ENCODE results near the gene PEX6. TPM values are rescaled to one million over a fixed set of nuclear protein-coding genes. Genes with fewer than 3 reads are reported as not detected.
A peak's percentile ranks its signal among the peaks of the same experiment; 100 is the strongest.

The PEX6 gene
- total and polyA plus RNA-seq, 2 experiments from 2014 or later, result 6.5 to 25.1 TPM

DNA sequence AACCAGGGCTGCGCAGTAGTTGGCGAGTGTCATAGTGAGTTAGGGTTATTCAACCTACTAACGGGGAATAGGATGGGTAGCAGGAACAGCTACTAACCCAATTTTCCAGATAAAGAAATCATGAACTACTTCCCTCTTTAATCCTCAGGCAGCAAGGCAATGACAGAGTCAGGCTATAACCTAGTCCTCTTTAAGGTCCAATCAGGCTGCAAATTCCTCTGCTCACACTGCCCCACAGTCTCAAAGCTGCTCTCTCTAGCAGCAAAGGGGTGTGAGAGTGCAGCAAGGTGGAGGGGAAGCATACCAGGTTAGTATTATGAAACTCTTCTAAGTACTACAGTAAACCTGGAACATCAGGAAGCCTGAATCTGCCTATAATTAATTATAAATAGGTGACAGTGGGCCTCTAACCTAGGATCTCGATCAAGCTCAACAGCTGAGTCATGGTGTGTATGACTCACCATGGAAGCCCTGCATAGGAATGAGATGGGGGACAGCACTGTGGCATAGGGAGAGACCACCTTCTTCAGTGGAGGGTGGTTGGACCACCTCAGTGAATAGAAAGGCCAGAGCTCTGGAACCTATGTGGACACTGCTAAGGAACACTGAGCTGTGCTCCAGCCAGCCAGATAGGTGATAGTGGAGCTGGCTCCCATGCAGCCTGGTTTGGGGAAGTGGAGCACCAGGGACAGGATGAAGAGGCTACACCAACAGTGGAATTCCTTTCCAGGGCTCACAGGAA lies 7.9 kb downstream of the PEX6 start:
- no peak for DNase-seq (ENCODE audit: low spot score)
- TF ChIP-seq ZNF331 (CRISPR knock-in tag; IDR thresholded peaks at IDR 0.05; ENCODE audit: low read depth) (no peak), STAT1 (IDR thresholded peaks at IDR 0.05; ENCODE audit: unreplicated experiment) (no peak), POLR2AphosphoS5 (IDR thresholded peaks at IDR 0.05; ENCODE audit: low read depth) (no peak), NANOG (IDR thresholded peaks at IDR 0.05; ENCODE audit: borderline replicate concordance) (no peak)
- TF ChIP-seq, protein P1, sequence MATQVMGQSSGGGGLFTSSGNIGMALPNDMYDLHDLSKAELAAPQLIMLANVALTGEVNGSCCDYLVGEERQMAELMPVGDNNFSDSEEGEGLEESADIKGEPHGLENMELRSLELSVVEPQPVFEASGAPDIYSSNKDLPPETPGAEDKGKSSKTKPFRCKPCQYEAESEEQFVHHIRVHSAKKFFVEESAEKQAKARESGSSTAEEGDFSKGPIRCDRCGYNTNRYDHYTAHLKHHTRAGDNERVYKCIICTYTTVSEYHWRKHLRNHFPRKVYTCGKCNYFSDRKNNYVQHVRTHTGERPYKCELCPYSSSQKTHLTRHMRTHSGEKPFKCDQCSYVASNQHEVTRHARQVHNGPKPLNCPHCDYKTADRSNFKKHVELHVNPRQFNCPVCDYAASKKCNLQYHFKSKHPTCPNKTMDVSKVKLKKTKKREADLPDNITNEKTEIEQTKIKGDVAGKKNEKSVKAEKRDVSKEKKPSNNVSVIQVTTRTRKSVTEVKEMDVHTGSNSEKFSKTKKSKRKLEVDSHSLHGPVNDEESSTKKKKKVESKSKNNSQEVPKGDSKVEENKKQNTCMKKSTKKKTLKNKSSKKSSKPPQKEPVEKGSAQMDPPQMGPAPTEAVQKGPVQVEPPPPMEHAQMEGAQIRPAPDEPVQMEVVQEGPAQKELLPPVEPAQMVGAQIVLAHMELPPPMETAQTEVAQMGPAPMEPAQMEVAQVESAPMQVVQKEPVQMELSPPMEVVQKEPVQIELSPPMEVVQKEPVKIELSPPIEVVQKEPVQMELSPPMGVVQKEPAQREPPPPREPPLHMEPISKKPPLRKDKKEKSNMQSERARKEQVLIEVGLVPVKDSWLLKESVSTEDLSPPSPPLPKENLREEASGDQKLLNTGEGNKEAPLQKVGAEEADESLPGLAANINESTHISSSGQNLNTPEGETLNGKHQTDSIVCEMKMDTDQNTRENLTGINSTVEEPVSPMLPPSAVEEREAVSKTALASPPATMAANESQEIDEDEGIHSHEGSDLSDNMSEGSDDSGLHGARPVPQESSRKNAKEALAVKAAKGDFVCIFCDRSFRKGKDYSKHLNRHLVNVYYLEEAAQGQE (IDR thresholded peaks at IDR 0.05; ENCODE audit: unreplicated experiment), result no peak
- TF ChIP-seq, protein P2, sequence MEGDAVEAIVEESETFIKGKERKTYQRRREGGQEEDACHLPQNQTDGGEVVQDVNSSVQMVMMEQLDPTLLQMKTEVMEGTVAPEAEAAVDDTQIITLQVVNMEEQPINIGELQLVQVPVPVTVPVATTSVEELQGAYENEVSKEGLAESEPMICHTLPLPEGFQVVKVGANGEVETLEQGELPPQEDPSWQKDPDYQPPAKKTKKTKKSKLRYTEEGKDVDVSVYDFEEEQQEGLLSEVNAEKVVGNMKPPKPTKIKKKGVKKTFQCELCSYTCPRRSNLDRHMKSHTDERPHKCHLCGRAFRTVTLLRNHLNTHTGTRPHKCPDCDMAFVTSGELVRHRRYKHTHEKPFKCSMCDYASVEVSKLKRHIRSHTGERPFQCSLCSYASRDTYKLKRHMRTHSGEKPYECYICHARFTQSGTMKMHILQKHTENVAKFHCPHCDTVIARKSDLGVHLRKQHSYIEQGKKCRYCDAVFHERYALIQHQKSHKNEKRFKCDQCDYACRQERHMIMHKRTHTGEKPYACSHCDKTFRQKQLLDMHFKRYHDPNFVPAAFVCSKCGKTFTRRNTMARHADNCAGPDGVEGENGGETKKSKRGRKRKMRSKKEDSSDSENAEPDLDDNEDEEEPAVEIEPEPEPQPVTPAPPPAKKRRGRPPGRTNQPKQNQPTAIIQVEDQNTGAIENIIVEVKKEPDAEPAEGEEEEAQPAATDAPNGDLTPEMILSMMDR (conservative IDR thresholded peaks at IDR 0.05; ENCODE audit: low read depth in 2 of 2), result no peak
- TF ChIP-seq, protein P3, sequence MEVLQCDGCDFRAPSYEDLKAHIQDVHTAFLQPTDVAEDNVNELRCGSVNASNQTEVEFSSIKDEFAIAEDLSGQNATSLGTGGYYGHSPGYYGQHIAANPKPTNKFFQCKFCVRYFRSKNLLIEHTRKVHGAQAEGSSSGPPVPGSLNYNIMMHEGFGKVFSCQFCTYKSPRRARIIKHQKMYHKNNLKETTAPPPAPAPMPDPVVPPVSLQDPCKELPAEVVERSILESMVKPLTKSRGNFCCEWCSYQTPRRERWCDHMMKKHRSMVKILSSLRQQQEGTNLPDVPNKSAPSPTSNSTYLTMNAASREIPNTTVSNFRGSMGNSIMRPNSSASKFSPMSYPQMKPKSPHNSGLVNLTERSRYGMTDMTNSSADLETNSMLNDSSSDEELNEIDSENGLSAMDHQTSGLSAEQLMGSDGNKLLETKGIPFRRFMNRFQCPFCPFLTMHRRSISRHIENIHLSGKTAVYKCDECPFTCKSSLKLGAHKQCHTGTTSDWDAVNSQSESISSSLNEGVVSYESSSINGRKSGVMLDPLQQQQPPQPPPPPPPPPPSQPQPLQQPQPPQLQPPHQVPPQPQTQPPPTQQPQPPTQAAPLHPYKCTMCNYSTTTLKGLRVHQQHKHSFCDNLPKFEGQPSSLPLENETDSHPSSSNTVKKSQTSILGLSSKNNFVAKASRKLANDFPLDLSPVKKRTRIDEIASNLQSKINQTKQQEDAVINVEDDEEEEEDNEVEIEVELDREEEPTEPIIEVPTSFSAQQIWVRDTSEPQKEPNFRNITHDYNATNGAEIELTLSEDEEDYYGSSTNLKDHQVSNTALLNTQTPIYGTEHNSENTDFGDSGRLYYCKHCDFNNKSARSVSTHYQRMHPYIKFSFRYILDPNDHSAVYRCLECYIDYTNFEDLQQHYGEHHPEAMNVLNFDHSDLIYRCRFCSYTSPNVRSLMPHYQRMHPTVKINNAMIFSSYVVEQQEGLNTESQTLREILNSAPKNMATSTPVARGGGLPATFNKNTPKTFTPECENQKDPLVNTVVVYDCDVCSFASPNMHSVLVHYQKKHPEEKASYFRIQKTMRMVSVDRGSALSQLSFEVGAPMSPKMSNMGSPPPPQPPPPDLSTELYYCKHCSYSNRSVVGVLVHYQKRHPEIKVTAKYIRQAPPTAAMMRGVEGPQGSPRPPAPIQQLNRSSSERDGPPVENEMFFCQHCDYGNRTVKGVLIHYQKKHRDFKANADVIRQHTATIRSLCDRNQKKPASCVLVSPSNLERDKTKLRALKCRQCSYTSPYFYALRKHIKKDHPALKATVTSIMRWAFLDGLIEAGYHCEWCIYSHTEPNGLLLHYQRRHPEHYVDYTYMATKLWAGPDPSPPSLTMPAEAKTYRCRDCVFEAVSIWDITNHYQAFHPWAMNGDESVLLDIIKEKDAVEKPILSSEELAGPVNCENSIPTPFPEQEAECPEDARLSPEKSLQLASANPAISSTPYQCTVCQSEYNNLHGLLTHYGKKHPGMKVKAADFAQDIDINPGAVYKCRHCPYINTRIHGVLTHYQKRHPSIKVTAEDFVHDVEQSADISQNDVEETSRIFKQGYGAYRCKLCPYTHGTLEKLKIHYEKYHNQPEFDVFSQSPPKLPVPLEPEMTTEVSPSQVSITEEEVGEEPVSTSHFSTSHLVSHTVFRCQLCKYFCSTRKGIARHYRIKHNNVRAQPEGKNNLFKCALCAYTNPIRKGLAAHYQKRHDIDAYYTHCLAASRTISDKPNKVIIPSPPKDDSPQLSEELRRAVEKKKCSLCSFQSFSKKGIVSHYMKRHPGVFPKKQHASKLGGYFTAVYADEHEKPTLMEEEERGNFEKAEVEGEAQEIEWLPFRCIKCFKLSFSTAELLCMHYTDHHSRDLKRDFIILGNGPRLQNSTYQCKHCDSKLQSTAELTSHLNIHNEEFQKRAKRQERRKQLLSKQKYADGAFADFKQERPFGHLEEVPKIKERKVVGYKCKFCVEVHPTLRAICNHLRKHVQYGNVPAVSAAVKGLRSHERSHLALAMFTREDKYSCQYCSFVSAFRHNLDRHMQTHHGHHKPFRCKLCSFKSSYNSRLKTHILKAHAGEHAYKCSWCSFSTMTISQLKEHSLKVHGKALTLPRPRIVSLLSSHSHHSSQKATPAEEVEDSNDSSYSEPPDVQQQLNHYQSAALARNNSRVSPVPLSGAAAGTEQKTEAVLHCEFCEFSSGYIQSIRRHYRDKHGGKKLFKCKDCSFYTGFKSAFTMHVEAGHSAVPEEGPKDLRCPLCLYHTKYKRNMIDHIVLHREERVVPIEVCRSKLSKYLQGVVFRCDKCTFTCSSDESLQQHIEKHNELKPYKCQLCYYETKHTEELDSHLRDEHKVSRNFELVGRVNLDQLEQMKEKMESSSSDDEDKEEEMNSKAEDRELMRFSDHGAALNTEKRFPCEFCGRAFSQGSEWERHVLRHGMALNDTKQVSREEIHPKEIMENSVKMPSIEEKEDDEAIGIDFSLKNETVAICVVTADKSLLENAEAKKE (CRISPR knock-in tag; IDR thresholded peaks at IDR 0.05), result no peak
- no peak overlapping the region for H3K4me2 ChIP-seq
- 0 out of 3 replicates have a peak, but pooled peaks cover 4% of the 10 kb centered on the region for H3K36me3 Mint-ChIP-seq (ENCODE audit: low read depth)
- peak overlapping the region; percentile 74 for H3K27ac Mint-ChIP-seq
- no peaks in the 10 kb centered on the region for H3K79me2 ChIP-seq (replicated peaks; ENCODE audit: insufficient read depth)
- H3K9me3 Mint-ChIP-seq, result no peaks in the 10 kb centered on the region
- H2AFZ ChIP-seq, result no peak overlapping the region
- no peaks in the 10 kb centered on the region for H3K4me1 ChIP-seq (ENCODE audit: insufficient read depth)
- H3K27me3 ChIP-seq (ENCODE audit: insufficient read depth), result no peaks in the 10 kb centered on the region
- H3F3A ChIP-seq (replicated peaks; ENCODE audit: low read depth), result no peaks in the 10 kb centered on the region
- no peak overlapping the region for H3K27ac ChIP-seq (ENCODE audit: low read depth)
- no peaks in the 10 kb centered on the region for H3K9me2 ChIP-seq (ENCODE audit: insufficient read depth)
- no peak for ATAC-seq
- H3K27me3 Mint-ChIP-seq (ENCODE audit: insufficient read depth, low read depth, poor library complexity), result peaks cover 4% of the 10 kb centered on the region
- no peaks in the 10 kb centered on the region for H4K20me1 ChIP-seq (replicated peaks; ENCODE audit: insufficient read depth)
- H3K4me3 Mint-ChIP-seq, result no peak overlapping the region
- H3K4me1 Mint-ChIP-seq, result peaks cover 6% of the 10 kb centered on the region; the same call in 2 of the 3 replicates
- H3K36me3 ChIP-seq (ENCODE audit: insufficient read depth), result no peaks in the 10 kb centered on the region
- no peak overlapping the region for H3K4me3 ChIP-seq

Data from GM23338 (cell line).